Fibroblast of villous mesenchyme (primary cell): ENCODE results near the gene JAG1. TPM values are rescaled to one million over a fixed set of nuclear protein-coding genes. Genes with fewer than 3 reads are reported as not detected.
"Not testable (repeated sequence)": the region's sequence is repeated elsewhere in the genome, so short reads cannot be mapped to it uniquely, and the experiment has no call there.

Experiments used
- DNase-seq: peaks from one replicate; pipeline ENCODE4 v3.0.0-alpha.2; 2010; ENCODE audit warnings: low read depth
- H3K4me3 ChIP-seq: 2 replicates; pipeline ENCODE4 v1.5.1; 2011; ENCODE audit warnings: low read depth, mild to moderate bottlenecking, low read length
- small RNA-seq: library from RNA; depleted of rRNA; stranded (forward); fragments of <200 nt; gene quantifications from one replicate; pipeline ENCODE3, GENCODE V24; 2012
- total RNA-seq: library from RNA; depleted of rRNA; stranded (reverse); fragments of >200 nt; gene quantifications from 2 replicates; pipeline ENCODE4 v1.2.3, GENCODE V29; 2012
- TF ChIP-seq, protein P1 (sequence below): IDR thresholded peaks from 2 replicates; pipeline ENCODE4 v1.5.1; 2012; ENCODE audit warnings: low read depth, mild to moderate bottlenecking, low read length; ENCODE audit not compliant: insufficient read depth

The JAG1 gene
- total RNA-seq, 1 donor: 12.1 TPM

DNA sequence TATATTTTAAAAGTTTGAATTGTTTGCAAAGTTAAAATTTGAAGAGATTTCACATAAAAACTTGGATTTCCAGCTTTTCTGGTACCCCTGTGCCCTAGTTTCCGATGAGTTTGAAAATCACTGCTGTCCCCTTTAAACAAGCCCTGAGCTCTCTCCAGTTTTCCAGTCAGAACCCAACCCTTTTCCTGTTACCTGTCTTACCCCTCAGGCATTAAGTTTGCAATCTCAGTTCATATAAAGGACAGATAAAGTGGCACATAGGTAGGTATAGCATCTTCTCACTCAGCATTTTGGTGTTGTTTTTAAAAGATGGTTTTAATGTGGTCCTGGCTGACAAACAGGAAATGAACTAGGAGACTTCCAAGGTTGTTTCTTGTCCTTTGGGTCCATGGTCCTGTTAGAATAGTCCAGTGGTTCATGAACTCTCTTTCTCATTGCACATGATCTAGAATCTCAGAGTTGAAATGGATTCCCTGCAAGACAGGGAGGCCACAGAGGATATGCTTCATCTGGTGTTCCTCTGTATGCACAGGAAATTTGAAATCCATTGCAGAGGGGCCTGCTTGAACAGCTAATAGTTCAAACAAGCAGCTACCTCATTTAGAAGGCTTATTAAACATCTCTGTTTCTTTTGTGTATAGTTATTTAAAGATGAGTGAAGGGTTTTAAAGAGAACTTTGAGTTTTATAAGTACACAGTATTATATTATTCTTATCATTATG lies 82.7 kb downstream of the JAG1 start:
- H3K4me3 ChIP-seq: no peak overlapping the region
- TF ChIP-seq, protein P1, sequence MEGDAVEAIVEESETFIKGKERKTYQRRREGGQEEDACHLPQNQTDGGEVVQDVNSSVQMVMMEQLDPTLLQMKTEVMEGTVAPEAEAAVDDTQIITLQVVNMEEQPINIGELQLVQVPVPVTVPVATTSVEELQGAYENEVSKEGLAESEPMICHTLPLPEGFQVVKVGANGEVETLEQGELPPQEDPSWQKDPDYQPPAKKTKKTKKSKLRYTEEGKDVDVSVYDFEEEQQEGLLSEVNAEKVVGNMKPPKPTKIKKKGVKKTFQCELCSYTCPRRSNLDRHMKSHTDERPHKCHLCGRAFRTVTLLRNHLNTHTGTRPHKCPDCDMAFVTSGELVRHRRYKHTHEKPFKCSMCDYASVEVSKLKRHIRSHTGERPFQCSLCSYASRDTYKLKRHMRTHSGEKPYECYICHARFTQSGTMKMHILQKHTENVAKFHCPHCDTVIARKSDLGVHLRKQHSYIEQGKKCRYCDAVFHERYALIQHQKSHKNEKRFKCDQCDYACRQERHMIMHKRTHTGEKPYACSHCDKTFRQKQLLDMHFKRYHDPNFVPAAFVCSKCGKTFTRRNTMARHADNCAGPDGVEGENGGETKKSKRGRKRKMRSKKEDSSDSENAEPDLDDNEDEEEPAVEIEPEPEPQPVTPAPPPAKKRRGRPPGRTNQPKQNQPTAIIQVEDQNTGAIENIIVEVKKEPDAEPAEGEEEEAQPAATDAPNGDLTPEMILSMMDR: no peak
- DNase-seq: no peak

DNA sequence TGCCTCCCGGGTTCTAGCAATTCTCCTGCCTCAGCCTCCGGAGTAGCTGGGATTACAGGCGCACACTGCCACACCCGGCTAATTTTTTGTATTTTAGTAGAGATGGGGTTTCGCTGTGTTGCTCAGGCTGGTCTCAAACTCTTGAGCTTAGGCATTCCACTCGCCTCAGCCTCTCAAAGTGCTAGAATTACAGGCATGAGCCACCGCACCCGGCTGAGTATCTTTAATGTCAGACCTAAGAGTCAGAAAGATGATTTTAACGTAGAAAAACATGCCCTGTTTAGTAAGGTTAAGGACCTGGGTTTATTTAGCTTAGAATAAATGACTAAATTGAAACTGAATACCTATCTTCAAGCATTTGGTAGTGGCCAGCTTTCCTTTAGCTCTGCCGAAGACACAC lies 83.4 kb downstream of the JAG1 start:
- not testable (repeated sequence) for DNase-seq, H3K4me3 ChIP-seq

Small RNAs within 50 kb of the gene (small RNA-seq; reads per million reads assigned to genes)
- gene MIR6870: not detected

Other genes with a start within 250 kb of the JAG1 start
- 3.5 and 9.1 TPM in 2 replicates for gene MKKS, start 239.8 kb downstream of the JAG1 start, total RNA-seq
- gene SLX4IP, start 238.7 kb downstream of the JAG1 start, total RNA-seq: 3.2 and 5.6 TPM in 2 replicates